HepG2 (cell line): ENCODE data around the gene NAA25. TPM values are rescaled to one million over a fixed set of nuclear protein-coding genes. Genes with fewer than 3 reads are reported as not detected.
A peak's percentile ranks its signal among the peaks of the same experiment; 100 is the strongest.

Experiments
- ATF1 ChIP-seq: IDR thresholded peaks from 2 replicates; pipeline ENCODE4 v1.6.1; 2016; ENCODE audit warnings: mild to moderate bottlenecking, control low read depth
- ATF7-NPFF ChIP-seq: sonication (generic); formaldehyde crosslinking; IDR thresholded peaks from 2 replicates; pipeline ENCODE4 v1.8.1; 2023; ENCODE audit warnings: mild to moderate bottlenecking, low read depth, missing genetic modification reagents, moderate library complexity
- CBFB ChIP-seq: sonication (generic); formaldehyde crosslinking; IDR thresholded peaks from 2 replicates; pipeline ENCODE4 v1.4.0; 2020; ENCODE audit warnings: missing genetic modification reagents
- DPF2 ChIP-seq: sonication (generic); formaldehyde crosslinking; IDR thresholded peaks from 2 replicates; pipeline ENCODE4 v1.4.0; 2020; ENCODE audit warnings: mild to moderate bottlenecking, low read depth, missing genetic modification reagents, borderline replicate concordance
- ESRRA ChIP-seq: sonication (generic); formaldehyde crosslinking; IDR thresholded peaks from 2 replicates; pipeline ENCODE4 v1.5.1; 2020; ENCODE audit warnings: mild to moderate bottlenecking, low read depth, missing genetic modification reagents
- HOXA3 ChIP-seq: sonication (generic); formaldehyde crosslinking; IDR thresholded peaks from 2 replicates; pipeline ENCODE4 v1.5.0; 2020; ENCODE audit warnings: missing genetic modification reagents
- ISX ChIP-seq: sonication (generic); formaldehyde crosslinking; conservative IDR thresholded peaks from 2 replicates; pipeline ENCODE4 v1.5.0; 2020; ENCODE audit warnings: missing genetic modification reagents
- KDM4B ChIP-seq: sonication (generic); formaldehyde crosslinking; IDR thresholded peaks from 2 replicates; pipeline ENCODE4 v1.4.0; 2020; ENCODE audit warnings: missing genetic modification reagents
- NONO ChIP-seq, 2 experiments: fragments of 450-650 bp in 1 of 2; sonication (generic) in 1 of 2; formaldehyde crosslinking in 1 of 2; IDR thresholded peaks in 1 of 2; conservative IDR thresholded peaks in 1 of 2; 2 replicates each; pipeline versions ENCODE4 v1.6.1 to v1.8.0; 2017 to 2022; ENCODE audit warnings: mild to moderate bottlenecking in 1 of 2, missing genetic modification reagents in 1 of 2, moderate library complexity in 1 of 2
- PLSCR1 ChIP-seq: sonication (generic); formaldehyde crosslinking; IDR thresholded peaks from 2 replicates; pipeline ENCODE4 v1.5.0; 2020; ENCODE audit warnings: missing genetic modification reagents, mild to moderate bottlenecking, borderline replicate concordance
- RFX1 ChIP-seq: fragments of 450-650 bp; IDR thresholded peaks from 2 replicates; pipeline ENCODE4 v1.6.1; 2017
- SAFB2 ChIP-seq: sonication (generic); formaldehyde crosslinking; IDR thresholded peaks from 2 replicates; pipeline ENCODE4 v1.5.1; 2020; ENCODE audit warnings: missing genetic modification reagents, low read depth, mild to moderate bottlenecking, borderline replicate concordance
- ZBTB4 ChIP-seq: sonication (generic); formaldehyde crosslinking; IDR thresholded peaks from 2 replicates; pipeline ENCODE4 v1.4.0; 2020; ENCODE audit warnings: missing genetic modification reagents, mild to moderate bottlenecking, borderline replicate concordance
- ZBTB44 ChIP-seq: sonication (generic); formaldehyde crosslinking; IDR thresholded peaks from 2 replicates; pipeline ENCODE4 v1.4.0; 2020; ENCODE audit warnings: missing genetic modification reagents
- ZFP82 ChIP-seq: sonication (generic); formaldehyde crosslinking; IDR thresholded peaks from 2 replicates; pipeline ENCODE4 v1.5.1; 2020; ENCODE audit warnings: mild to moderate bottlenecking, missing genetic modification reagents, borderline replicate concordance
- ZNF296 ChIP-seq: sonication (generic); formaldehyde crosslinking; conservative IDR thresholded peaks from 2 replicates; pipeline ENCODE4 v1.5.0; 2020; ENCODE audit warnings: mild to moderate bottlenecking, missing genetic modification reagents
- ZNF337 ChIP-seq: sonication (generic); formaldehyde crosslinking; IDR thresholded peaks from 2 replicates; pipeline ENCODE4 v1.5.1; 2020; ENCODE audit warnings: missing genetic modification reagents, low read depth, mild to moderate bottlenecking, borderline replicate concordance
- ZNF432 ChIP-seq: sonication (generic); formaldehyde crosslinking; IDR thresholded peaks from 2 replicates; pipeline ENCODE4 v1.5.0; 2020; ENCODE audit warnings: missing genetic modification reagents, mild to moderate bottlenecking, borderline replicate concordance
- ZNF678 ChIP-seq: sonication (generic); formaldehyde crosslinking; IDR thresholded peaks from 2 replicates; pipeline ENCODE4 v1.4.0; 2020; ENCODE audit warnings: mild to moderate bottlenecking, missing genetic modification reagents
- ZNF768 ChIP-seq: sonication (generic); formaldehyde crosslinking; IDR thresholded peaks from 2 replicates; pipeline ENCODE4 v1.4.0; 2020; ENCODE audit warnings: missing genetic modification reagents
- polyA plus RNA-seq, 8 experiments: library from polyadenylated mRNA; depleted of rRNA in 3 of 8; stranded (reverse) in 7 of 8; unstranded in 1 of 8; fragments of >200 nt; fragmentation: Illumina TruSeq in 4 of 8; extraction: Trizol in 4 of 8; gene quantifications; 2 replicates each; pipeline versions ENCODE4 v1.2.1 to v1.2.3, GENCODE V29; 2011 to 2016; ENCODE audit warnings: low read depth in 4 of 8, missing spikeins in 1 of 8, mixed read lengths in 1 of 8; ENCODE audit not compliant: insufficient read depth in 1 of 8
- total RNA-seq, 5 experiments: library from RNA; depleted of rRNA; stranded (reverse); fragments of >200 nt; fragmentation: Illumina TruSeq; extraction: Trizol; gene quantifications; 2 replicates each; pipeline ENCODE4 v1.2.3, GENCODE V29; 2016; ENCODE audit warnings: low read depth in 1 of 5
- TF ChIP-seq, protein P1 (sequence below): sonication (generic); formaldehyde crosslinking; IDR thresholded peaks from 2 replicates; pipeline ENCODE4 v1.8.0; 2022; ENCODE audit warnings: mild to moderate bottlenecking, missing genetic modification reagents; ENCODE audit not compliant: insufficient replicate concordance

The NAA25 gene
- total and polyA plus RNA-seq, 2 of the 13 experiments (the other 11 are each of a cell fraction or from before 2014, with no cell fraction given) = 11.4 to 32.0 TPM

- TF ChIP-seq ATF7-NPFF (peak; percentile 72), ISX (CRISPR knock-in tag) (peak; percentile 78; the same call in 1 of the 2 replicates), ZNF337 (CRISPR knock-in tag) (peak; percentile 59; the same call in 1 of the 2 replicates), NONO (IDR thresholded peaks at IDR 0.05) (no peak), NONO (CRISPR knock-in tag; conservative IDR thresholded peaks at IDR 0.05) (peak; percentile 86), ZBTB4 (CRISPR knock-in tag) (0 out of 2 replicates have a peak, but pooled peaks have one; percentile 54), ZNF768 (CRISPR knock-in tag) (peak; percentile 8; the same call in 1 of the 2 replicates), CBFB (CRISPR knock-in tag) (no peak; the same call in 1 of the 2 replicates), ZFP82 (CRISPR knock-in tag) (no peak), ZBTB44 (CRISPR knock-in tag) (no peak), SAFB2 (CRISPR knock-in tag) (peak; percentile 92), ZNF432 (CRISPR knock-in tag) (no peak; the same call in 1 of the 2 replicates), DPF2 (CRISPR knock-in tag) (no peak), ZNF678 (CRISPR knock-in tag) (no peak; the same call in 1 of the 2 replicates), KDM4B (no peak; the same call in 1 of the 2 replicates), ZNF296 (CRISPR knock-in tag) (peak; percentile 94; the same call in 1 of the 2 replicates), RFX1 (no peak), ATF1 (CRISPR knock-in tag) (0 out of 2 replicates have a peak, but pooled peaks have one; percentile 2), ESRRA (no peak), HOXA3 (CRISPR knock-in tag) (peak; percentile 75), PLSCR1 (CRISPR knock-in tag) (no peak)
- TF ChIP-seq, protein P1, sequence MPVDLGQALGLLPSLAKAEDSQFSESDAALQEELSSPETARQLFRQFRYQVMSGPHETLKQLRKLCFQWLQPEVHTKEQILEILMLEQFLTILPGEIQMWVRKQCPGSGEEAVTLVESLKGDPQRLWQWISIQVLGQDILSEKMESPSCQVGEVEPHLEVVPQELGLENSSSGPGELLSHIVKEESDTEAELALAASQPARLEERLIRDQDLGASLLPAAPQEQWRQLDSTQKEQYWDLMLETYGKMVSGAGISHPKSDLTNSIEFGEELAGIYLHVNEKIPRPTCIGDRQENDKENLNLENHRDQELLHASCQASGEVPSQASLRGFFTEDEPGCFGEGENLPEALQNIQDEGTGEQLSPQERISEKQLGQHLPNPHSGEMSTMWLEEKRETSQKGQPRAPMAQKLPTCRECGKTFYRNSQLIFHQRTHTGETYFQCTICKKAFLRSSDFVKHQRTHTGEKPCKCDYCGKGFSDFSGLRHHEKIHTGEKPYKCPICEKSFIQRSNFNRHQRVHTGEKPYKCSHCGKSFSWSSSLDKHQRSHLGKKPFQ (CRISPR knock-in tag) = no peak
Measured at GRCh38 chr12:112012775-112013600, 95.6 kb downstream of the NAA25 start, which contains the start of the genes ERP29 and TMEM116 (continued).
